Fibroblast of gingiva (primary cell): Measurements from ENCODE around the gene OR2C3.
"Not testable (repeated sequence)": the region's sequence is repeated elsewhere in the genome, so short reads cannot be mapped to it uniquely, and the experiment has no call there.

Experiments
- DNase-seq: peaks from one replicate; pipeline ENCODE4 v3.0.0-alpha.2; 2011; ENCODE audit warnings: low read depth

The OR2C3 gene

GRCh38 chr1:247536340-247536739 is at the start of gene OR2C3:
Gene OR2C3, minus strand, starts transcription at chr1:247536440. Its CDS starts 3,929 bp downstream, at chr1:247532511.
- DNase-seq, result no peak

GRCh38 chr1:247578946-247579460 is 42.8 kb upstream of the OR2C3 start:
- DNase-seq, result no peak

- no peak for DNase-seq
Measured at GRCh38 chr1:247576514-247576913, 40.3 kb upstream of the OR2C3 start.

GRCh38 chr1:247574664-247575063 is 38.4 kb upstream of the OR2C3 start:
- no peak for DNase-seq

GRCh38 chr1:247574236-247574635 is 38.0 kb upstream of the OR2C3 start:
- no peak for DNase-seq

GRCh38 chr1:247562198-247562597 is 26.0 kb upstream of the OR2C3 start:
- DNase-seq, result no peak

GRCh38 chr1:247561711-247562110 is 25.5 kb upstream of the OR2C3 start:
- DNase-seq, result no peak

GRCh38 chr1:247557926-247558674 is 21.9 kb upstream of the OR2C3 start:
- DNase-seq, result no peak

- DNase-seq, result no peak
Measured at GRCh38 chr1:247552231-247552630, 16.0 kb upstream of the OR2C3 start.

- no peak for DNase-seq
Measured at GRCh38 chr1:247551721-247552120, 15.5 kb upstream of the OR2C3 start.

- no peak for DNase-seq
Measured at GRCh38 chr1:247548769-247549182, 12.5 kb upstream of the OR2C3 start, which contains the start of gene GCSAML. Gene GCSAML, plus strand, starts transcription at chr1:247549134. Its CDS starts 58 bp downstream, at chr1:247549192.

GRCh38 chr1:247548092-247548491 is 11.9 kb upstream of the OR2C3 start:
- no peak for DNase-seq

- no peak for DNase-seq
Measured at GRCh38 chr1:247542811-247543210, 6.6 kb upstream of the OR2C3 start.

- no peak for DNase-seq
Measured at GRCh38 chr1:247540581-247540980, 4.3 kb upstream of the OR2C3 start.

GRCh38 chr1:247539215-247539614 is 3.0 kb upstream of the OR2C3 start:
- DNase-seq, result no peak

GRCh38 chr1:247538561-247538960 is 2.3 kb upstream of the OR2C3 start:
- no peak for DNase-seq

GRCh38 chr1:247535402-247535801 is 838 bp downstream of the OR2C3 start:
- no peak for DNase-seq

GRCh38 chr1:247531937-247532336 is 4.3 kb downstream of the OR2C3 start:
- DNase-seq, result no peak

GRCh38 chr1:247530785-247531184 is 5.5 kb downstream of the OR2C3 start:
- no peak for DNase-seq

- no peak for DNase-seq
Measured at GRCh38 chr1:247529771-247530355, 6.4 kb downstream of the OR2C3 start.

- DNase-seq, result no peak
Measured at GRCh38 chr1:247528812-247529474, 7.3 kb downstream of the OR2C3 start.

- DNase-seq, result not testable (repeated sequence)
Measured at GRCh38 chr1:247521886-247522285, 14.4 kb downstream of the OR2C3 start.

GRCh38 chr1:247518613-247518891 is 17.7 kb downstream of the OR2C3 start:
- no peak for DNase-seq
